Mucosa of descending colon (tissue), 3 donors: ENCODE measurements around the gene GNPTAB. TPM values are rescaled to one million over a fixed set of nuclear protein-coding genes. Genes with fewer than 3 reads are reported as not detected.
A peak's percentile ranks its signal among the peaks of the same experiment; 100 is the strongest.

Source experiments
- ATAC-seq: fragments of 200-7000 bp; cut with Tn5 transposase; one replicate; pipeline ENCODE4 v1.9.1; 2020; ENCODE audit warnings: mild to moderate bottlenecking, moderate library complexity
- DNase-seq, 3 donors: peaks; one replicate each; pipeline ENCODE4 v3.0.0-alpha.2; 2020
- H3K36me3 ChIP-seq: fragments of 200-600 bp; one replicate; pipeline ENCODE4 v1.8.0; 2021; ENCODE audit warnings: low read depth, mild to moderate bottlenecking
- H3K4me1 ChIP-seq: fragments of 200-600 bp; one replicate; pipeline ENCODE4 v1.8.0; 2021; ENCODE audit warnings: low read depth, mild to moderate bottlenecking
- H3K4me3 ChIP-seq: fragments of 200-600 bp; one replicate; pipeline ENCODE4 v1.8.0; 2021; ENCODE audit warnings: mild to moderate bottlenecking
- H3K9me3 ChIP-seq: fragments of 200-600 bp; one replicate; pipeline ENCODE4 v1.8.0; 2021; ENCODE audit warnings: mild to moderate bottlenecking
- CTCF ChIP-seq: fragments of 200-600 bp; IDR thresholded peaks from one replicate; pipeline ENCODE4 v1.8.0; 2022; ENCODE audit warnings: antibody characterized with exemption, mild to moderate bottlenecking
- intact Hi-C, 2 donors: fragments of 100-400 bp; cut with DNase I in 1 of 2; cut with micrococcal nuclease in 1 of 2; formaldehyde crosslinking; loops; one replicate each; pipeline versions ENCODE4 v1.11.0 to v1.11.1; 2022; cut with DNase I, micrococcal nuclease
- total RNA-seq, 3 donors: library from RNA; stranded (reverse); fragmentation: NEBNext Ultra II Directional in 2 of 3; extraction: Animal tissue kit (Norgen Biotek cat#: 25700) in 2 of 3; gene quantifications; one replicate each; pipeline versions ENCODE4 v1.2.1 to v1.2.4, GENCODE V29; 2021 to 2023
- donor health status: DM: no; HTN: no; CAD: no; lungs with moderate emphysema.
- donor health status: DM: no; HTN: no; CAD: no.
- donor health status: DM: no; HTN: yes; CAD: no.

Gene GNPTAB
- total RNA-seq, 3 donors from 2014 or later = 62.9 to 104 (median 88.9) TPM

GRCh38 chr12:101696251-101697196, 134.2 kb downstream of the GNPTAB start:
- Histone ChIP-seq H3K4me1 (peaks cover 40% of the 10 kb centered on the region), H3K9me3 (no peaks in the 10 kb centered on the region), H3K4me3 (peak overlapping the region; percentile 94), H3K36me3 (no peaks in the 10 kb centered on the region)
- peak in 2 of 3 donors; percentile 61 for DNase-seq
- peak; percentile 55 for ATAC-seq
- no peak for TF ChIP-seq CTCF
- intact Hi-C loops = no loop called here

GRCh38 chr12:101695706-101696105, 135.1 kb downstream of the GNPTAB start:
- H3K4me3 ChIP-seq = no peak overlapping the region
- peaks cover 33% of the 10 kb centered on the region for H3K4me1 ChIP-seq
- ATAC-seq = no peak
- intact Hi-C loops = no loop called here
- no peak for DNase-seq
- no peaks in the 10 kb centered on the region for H3K9me3 ChIP-seq
- no peaks in the 10 kb centered on the region for H3K36me3 ChIP-seq
- no peak for TF ChIP-seq CTCF

Other genes starting within 250 kb of the GNPTAB start
- 10 to 100 TPM in 2 of 3 donors, 1 to 10 TPM in 1; 9.3 to 12.6 (median 10.0) TPM for gene MYBPC1, start 236.0 kb downstream of the GNPTAB start, total RNA-seq
- gene CHPT1, start 133.3 kb downstream of the GNPTAB start, total RNA-seq = 10 to 100 TPM; 86.7 to 98.2 (median 97.2) TPM
- under 1 TPM in 2 of 3 donors, not detected in 1; 0.07 to 0.28 TPM for gene SYCP3, start 91.5 kb downstream of the GNPTAB start, total RNA-seq
- 10 to 100 TPM in 2 of 3 donors, 1 to 10 TPM in 1; 4.3 to 25.2 (median 10.1) TPM for gene DRAM1, start 46.6 kb upstream of the GNPTAB start, total RNA-seq
- gene WASHC3, start 231.0 kb upstream of the GNPTAB start, total RNA-seq = 10 to 100 TPM; 31.1 to 39.1 (median 34.9) TPM